CD4-positive, alpha-beta T cell treated with Interleukin-4 for 4 hours (primary cell): ENCODE results near the gene CCNH.

Experiments used
- DNase-seq: peaks from one replicate; pipeline ENCODE4 v3.0.0-alpha.2; 2020

The CCNH gene

DNA sequence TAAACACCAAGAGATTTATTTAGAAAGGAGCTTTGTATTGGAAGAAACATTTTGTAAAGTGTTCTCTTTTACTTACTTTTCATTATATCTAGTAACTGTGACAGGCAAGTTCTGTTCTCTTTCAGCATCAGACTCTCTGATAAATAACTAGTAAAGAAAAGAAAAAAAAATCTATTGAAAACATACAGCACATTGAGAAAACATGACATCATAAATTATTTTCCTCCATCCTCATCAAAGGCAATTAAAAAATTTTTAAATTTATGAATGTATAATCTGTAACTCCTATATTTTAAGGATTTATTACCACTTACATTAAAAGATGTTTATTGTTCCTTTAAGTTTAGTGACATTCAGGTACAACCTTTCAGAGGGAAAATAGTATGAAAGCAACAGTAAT, 11.1 kb downstream of the CCNH start:
- no peak for DNase-seq

- peak; percentile 59 for DNase-seq
These were observed 12.3 kb downstream of the CCNH start for GRCh38 chr5:87400305-87400899.

GRCh38 chr5:87399720-87400119, 13.0 kb downstream of the CCNH start:
- no peak for DNase-seq

DNA sequence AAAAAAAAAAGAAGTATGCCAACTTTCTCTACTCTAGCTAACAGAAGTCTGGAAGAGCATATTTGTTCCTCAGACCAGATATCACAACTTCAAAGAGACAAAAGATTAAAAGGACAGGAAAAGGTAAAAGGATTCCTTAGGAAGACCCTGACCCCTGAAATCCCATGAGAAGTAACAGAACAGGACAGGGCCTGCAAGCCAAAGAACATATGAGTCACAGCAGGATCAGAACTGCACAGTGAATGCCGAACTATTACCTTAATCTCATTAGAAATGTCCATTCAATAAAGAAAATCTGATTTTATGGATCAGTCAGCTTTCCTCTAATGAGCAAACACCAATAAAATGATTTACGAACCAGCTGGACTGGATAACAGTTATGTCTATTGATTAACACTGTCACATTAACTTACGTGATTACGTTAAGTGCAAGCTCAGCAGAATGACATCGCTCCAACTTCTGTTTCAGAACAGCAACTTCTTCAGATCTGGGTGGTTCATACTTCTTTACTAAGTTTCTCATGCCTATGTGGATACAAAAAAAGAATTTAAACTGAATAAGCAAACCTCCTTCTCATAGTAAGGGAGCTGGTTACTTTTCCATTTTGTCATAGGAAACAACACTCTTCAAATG, 13.6 kb downstream of the CCNH start:
- DNase-seq, result no peak

- DNase-seq, result no peak
These were observed 18.1 kb downstream of the CCNH start for GRCh38 chr5:87394411-87395165.

DNA sequence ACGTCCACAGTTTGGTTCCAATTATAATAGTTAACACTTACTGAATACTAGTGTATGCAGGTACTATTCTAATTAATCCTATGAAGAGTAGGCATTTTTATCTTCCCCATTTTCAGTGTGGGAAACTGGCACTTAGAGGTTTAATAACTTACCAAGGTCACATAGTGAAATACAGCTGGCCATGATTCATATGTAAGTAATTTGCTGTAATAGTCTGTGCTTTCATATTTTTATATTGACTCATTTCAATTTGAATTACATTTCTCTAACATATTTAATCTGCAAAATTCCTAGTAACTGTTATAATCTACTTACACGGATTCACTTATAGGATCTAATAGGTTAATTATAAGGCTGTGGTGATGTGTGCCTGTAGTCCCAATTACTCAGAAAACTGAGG, 19.4 kb downstream of the CCNH start:
- DNase-seq, result no peak

DNA sequence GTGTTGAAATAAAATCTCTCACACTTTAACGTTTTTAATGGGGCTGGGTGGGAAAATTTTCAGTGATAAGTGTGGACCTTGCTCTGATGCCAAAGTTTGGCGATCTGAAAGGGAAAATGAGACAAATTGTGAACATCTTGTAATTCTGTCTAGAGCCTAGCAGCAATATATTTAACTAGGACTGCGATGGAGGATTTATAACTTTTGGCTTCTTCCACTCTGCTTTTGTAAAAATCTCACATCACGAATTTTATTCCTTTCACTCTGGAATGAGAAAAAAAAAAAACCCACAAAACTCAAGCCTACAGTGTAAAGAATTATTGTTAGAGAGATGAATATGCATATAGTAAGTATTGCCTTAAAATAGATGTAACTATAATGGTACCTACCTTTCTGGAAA, 19.9 kb downstream of the CCNH start:
- DNase-seq, result no peak

DNA sequence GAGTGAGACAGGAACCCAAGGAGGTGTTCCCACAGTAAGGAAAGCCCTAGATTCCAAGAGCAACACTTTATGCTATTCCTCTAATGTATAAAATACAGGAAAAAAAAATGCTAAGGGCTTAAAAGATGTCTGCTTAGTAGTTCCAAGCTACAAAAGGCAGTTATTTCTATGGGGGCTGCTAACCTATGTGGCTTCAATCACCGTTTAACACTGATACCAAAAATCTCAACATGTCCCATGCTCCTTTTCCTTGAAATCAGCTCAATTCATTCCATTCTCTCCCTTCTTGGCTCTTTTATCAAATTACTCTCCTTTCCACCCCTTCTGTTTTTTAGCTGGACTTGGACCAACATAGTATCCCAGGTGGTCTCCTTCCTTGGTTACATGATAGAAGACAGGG, 20.6 kb downstream of the CCNH start:
- DNase-seq, result no peak

DNA sequence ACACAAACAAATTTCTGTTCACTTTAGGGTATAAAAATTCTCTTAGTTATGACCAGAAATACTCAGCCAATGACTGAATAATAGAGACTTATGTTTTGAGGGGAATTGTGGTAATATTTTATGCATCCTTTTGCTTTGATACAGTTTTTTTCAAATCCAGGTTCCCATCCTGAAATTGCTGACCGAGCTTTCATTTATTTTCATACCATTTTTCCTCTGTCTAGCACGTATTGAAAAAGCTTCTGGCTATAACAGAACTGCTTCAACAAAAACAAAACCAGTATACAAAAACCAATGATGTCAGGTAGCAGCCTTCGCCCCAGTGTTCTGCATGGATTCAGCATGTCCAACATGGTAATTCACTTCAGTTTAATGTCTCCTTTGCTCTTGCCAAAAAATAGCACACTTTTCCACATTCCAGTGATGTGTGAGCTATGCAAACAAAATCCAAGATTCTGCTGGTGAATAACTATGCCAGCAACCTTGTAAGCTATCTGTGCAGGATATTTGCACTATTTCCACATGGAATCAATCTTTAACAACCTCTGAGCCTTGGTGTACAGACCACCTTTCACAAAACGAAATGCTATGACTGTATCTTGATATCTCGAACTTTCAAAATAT, 22.0 kb downstream of the CCNH start:
- DNase-seq, result no peak

- no peak for DNase-seq
These were observed 22.7 kb downstream of the CCNH start for GRCh38 chr5:87390075-87390474.

GRCh38 chr5:87389296-87390034, 23.3 kb downstream of the CCNH start:
- no peak for DNase-seq

DNA sequence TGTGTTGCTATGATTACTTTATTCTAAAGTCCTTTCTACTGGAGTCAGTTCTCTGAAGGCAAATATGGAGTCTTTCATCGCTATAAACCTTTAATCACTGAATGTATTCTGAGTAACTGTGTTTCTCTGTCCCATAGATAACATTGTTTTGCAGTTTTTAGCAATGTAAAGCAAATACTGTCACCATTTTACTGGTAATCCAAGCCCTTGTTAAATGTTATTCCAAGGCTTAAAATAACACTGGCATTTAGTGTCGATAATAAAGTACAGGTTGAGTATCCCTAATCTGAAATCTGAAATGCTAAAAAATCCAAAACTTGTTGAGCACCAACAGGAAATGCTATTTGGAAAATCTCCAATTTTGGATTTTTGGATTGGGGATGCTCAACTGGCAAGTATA, 24.6 kb downstream of the CCNH start:
- DNase-seq, result no peak

DNA sequence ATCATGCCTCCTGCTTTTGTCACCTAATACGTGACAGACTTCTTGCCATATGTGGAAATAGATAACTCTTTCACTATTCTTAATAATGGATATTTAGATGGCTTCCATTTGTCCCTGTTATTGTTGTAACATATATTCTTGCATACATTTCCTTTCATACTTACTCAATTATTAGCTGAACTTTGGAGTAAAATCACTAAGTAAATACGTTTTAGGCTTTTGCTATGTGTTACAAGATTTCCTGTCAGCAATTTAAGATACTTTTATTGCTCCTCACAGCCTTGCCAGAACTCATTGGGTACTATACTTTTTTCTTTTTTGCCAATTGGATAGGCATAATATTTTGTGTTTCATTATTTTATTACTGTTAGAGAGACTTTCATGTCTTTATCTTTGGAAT, 26.9 kb downstream of the CCNH start:
- no peak for DNase-seq

GRCh38 chr5:87383216-87383615, 29.5 kb downstream of the CCNH start:
- DNase-seq, result no peak

- no peak for DNase-seq
These were observed 30.5 kb downstream of the CCNH start for GRCh38 chr5:87382224-87382623.

- DNase-seq, result no peak
These were observed 40.0 kb downstream of the CCNH start for GRCh38 chr5:87372705-87373104.

- DNase-seq, result no peak
These were observed 43.3 kb downstream of the CCNH start for GRCh38 chr5:87369431-87369830.

DNA sequence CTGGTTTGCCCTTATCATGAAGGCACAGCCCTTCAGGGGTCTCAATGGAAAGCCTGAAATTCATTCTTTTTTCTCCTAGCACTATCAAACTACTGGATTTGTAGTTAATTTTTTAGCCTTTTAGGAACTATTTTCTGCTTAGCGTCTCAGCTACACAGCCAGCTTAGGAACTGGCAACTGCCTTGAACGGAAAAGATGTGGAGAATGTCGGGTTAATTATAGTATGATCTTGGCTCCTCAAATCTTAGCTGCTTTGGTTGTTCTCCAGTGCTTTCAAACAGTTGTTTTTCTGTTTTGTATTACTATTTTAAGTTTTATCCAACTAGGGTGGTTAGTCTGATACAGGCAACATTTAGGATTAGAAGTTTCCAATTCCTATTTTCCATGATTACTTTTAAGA, 44.1 kb downstream of the CCNH start:
- DNase-seq, result no peak

- no peak for DNase-seq
These were observed 45.5 kb downstream of the CCNH start for GRCh38 chr5:87367243-87367642.

GRCh38 chr5:87361536-87362213, 51.1 kb downstream of the CCNH start:
- DNase-seq, result no peak

DNA sequence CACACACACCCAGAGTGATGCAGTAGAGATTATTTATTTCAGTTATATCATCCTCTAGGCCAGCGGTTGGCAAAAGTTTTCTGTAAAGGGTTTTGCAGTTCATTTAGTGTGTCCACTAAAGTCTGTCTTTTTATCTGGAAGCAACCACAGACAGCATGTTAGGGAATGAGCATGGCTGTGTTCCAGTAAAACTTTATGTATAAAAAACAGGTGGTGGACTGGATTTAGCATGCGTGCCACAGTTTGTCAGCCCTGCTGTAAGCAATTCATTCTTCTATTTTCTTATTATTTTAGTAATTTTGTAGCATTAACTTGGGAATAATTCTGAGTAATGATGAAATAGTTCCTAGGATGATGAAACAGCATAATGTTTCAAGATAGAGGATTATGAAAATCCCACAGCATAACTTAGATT, 51.7 kb downstream of the CCNH start:
- DNase-seq, result no peak

DNA sequence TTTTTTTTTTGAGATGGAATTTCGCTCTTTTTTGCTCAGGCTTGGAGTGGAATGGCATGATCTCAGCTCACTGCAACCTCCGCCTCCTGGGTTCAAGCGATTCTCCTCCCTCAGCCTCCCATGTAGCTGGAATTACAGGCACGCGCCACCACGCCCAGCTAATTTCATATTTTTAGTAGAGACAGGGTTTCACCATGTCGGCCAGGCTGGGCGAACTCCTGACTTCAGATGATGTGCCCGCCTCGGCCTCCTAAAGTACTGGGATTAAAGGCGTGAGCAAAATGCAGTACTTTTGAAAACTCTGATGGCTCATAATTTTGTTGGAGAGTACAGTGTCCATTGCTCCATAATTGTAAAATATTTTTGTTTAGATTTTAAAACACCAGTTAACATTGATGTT, 52.6 kb downstream of the CCNH start:
- no peak for DNase-seq

DNA sequence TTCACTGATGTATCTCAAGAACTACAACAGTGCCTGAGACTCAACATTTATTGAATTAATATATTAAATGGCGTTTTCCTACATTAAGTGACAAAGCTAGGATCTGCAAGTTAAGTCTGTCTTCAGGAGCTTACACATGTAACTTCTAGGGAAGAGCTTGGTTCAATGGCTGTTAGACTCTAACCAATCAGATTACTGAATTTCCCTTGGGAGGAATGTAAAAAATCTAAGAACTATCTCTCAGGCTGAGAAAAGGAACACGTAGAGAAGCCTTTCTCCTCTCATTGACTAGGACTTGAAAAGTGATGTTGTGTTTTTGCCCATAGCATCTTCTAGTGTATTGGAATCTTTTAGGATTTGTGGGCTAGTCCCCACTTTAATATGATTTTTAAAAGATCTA, 53.6 kb downstream of the CCNH start:
- no peak for DNase-seq
